Calu3 (cell line): ENCODE results near the gene FILIP1. TPM values are rescaled to one million over a fixed set of nuclear protein-coding genes. Genes with fewer than 3 reads are reported as not detected.

Experiments used
- BruUV-seq: library from RNA; stranded (reverse); fragments of 400-500 nt; replicated peaks from 2 replicates; lab custom pipeline; 2021; lab: Mats Ljungman, UMichigan
- CTCF ChIA-PET: fragments of 300-600 bp; sonication (Branson Sonifier 250); formaldehyde crosslinking; loops from one replicate; lab custom pipeline; 2022; ENCODE audit warnings: antibody characterized with exemption; lab: Charles Lee
- DNase-seq: peaks from one replicate; pipeline ENCODE4 v3.0.0; 2022
- H3K27ac Mint-ChIP-seq: one replicate; pipeline ENCODE4 v1.8.0; 2022; ENCODE audit warnings: mixed read lengths; ENCODE audit not compliant: unreplicated experiment
- H3K27me3 Mint-ChIP-seq: one replicate; pipeline ENCODE4 v1.8.0; 2022; ENCODE audit warnings: mixed read lengths; ENCODE audit not compliant: unreplicated experiment
- H3K36me3 Mint-ChIP-seq: one replicate; pipeline ENCODE4 v1.8.0; 2022; ENCODE audit warnings: mild to moderate bottlenecking, moderate library complexity, mixed read lengths; ENCODE audit not compliant: insufficient read depth, unreplicated experiment
- H3K4me1 Mint-ChIP-seq: one replicate; pipeline ENCODE4 v1.8.0; 2022; ENCODE audit warnings: mild to moderate bottlenecking, low read depth, mixed read lengths; ENCODE audit not compliant: unreplicated experiment
- H3K4me3 Mint-ChIP-seq: one replicate; pipeline ENCODE4 v1.8.0; 2022; ENCODE audit warnings: mild to moderate bottlenecking, low read depth, moderate library complexity, mixed read lengths; ENCODE audit not compliant: unreplicated experiment
- H3K9me3 Mint-ChIP-seq: one replicate; pipeline ENCODE4 v1.8.0; 2022; ENCODE audit warnings: low read depth, mixed read lengths; ENCODE audit not compliant: unreplicated experiment
- CTCF ChIP-seq: fragments of 200-600 bp; IDR thresholded peaks from one replicate; pipeline ENCODE4 v1.8.0; 2022; ENCODE audit warnings: antibody characterized with exemption; ENCODE audit not compliant: unreplicated experiment
- intact Hi-C: fragments of 100-400 bp; cut with micrococcal nuclease; formaldehyde crosslinking; loops from one replicate; pipeline ENCODE4 v1.10.0; 2022; ENCODE audit not compliant: unreplicated experiment
- total RNA-seq: library from RNA; stranded (reverse); gene quantifications from 2 replicates; pipeline ENCODE4 v1.2.3, GENCODE V29; 2022

Gene FILIP1
- total RNA-seq, 1 experiment from 2014 or later: not detected

DNA sequence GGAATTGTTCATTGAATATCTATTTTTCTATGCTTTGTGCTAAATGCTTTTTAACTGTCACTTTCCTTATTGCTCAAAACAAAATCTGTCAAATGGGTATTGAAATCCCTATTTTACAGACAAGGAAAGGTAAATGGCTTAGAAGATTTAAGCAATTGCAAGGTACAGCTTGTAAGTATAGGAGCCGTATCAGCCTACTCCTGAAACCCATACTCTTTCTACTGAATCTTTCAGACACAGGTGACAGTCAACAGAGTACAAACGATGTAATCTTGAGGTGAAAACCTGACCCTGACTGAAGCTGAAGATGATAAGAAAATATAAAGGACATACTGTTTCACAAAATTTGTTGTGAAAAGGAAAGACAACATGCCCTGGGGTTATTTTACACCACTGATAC is 243.0 kb downstream of the FILIP1 start:
- H3K4me1 Mint-ChIP-seq: no peaks in the 10 kb centered on the region

GRCh38 chr6:75249837-75250236 is 243.8 kb downstream of the FILIP1 start:
- BruUV-seq: no TSS peak
- H3K4me3 Mint-ChIP-seq: no peak overlapping the region
- TF ChIP-seq CTCF: no peak
- no peaks in the 10 kb centered on the region for H3K27me3 Mint-ChIP-seq
- H3K27ac Mint-ChIP-seq: no peak overlapping the region
- no peak for DNase-seq
- H3K9me3 Mint-ChIP-seq: no peaks in the 10 kb centered on the region
- CTCF ChIA-PET: interaction anchor here (0.6 kb wide), 1 partner anchor 508 kb away, joined by 4 read pairs; no protein-coding TSS in a partner anchor
- H3K36me3 Mint-ChIP-seq: peaks cover 6% of the 10 kb centered on the region
- no peaks in the 10 kb centered on the region for H3K4me1 Mint-ChIP-seq
- intact Hi-C loops: no loop called here

More for the DNA sequence above, 243.0 kb downstream of the FILIP1 start:
- H3K4me3 Mint-ChIP-seq: no peak overlapping the region
- intact Hi-C loops: no loop called here
- DNase-seq: no peak
- BruUV-seq: no TSS peak
- H3K9me3 Mint-ChIP-seq: no peaks in the 10 kb centered on the region
- H3K27me3 Mint-ChIP-seq: no peaks in the 10 kb centered on the region
- no peak overlapping the region for H3K27ac Mint-ChIP-seq
- CTCF ChIA-PET: no interaction called here
- TF ChIP-seq CTCF: no peak
- peaks cover 3% of the 10 kb centered on the region for H3K36me3 Mint-ChIP-seq

GRCh38 chr6:75246386-75246785 is 247.2 kb downstream of the FILIP1 start:
- no peak for DNase-seq
- no peaks in the 10 kb centered on the region for H3K9me3 Mint-ChIP-seq
- H3K27ac Mint-ChIP-seq: no peak overlapping the region
- BruUV-seq: no TSS peak
- TF ChIP-seq CTCF: no peak
- no peak overlapping the region for H3K4me3 Mint-ChIP-seq
- H3K27me3 Mint-ChIP-seq: no peaks in the 10 kb centered on the region
- CTCF ChIA-PET: no interaction called here
- peaks cover under 1% of the 10 kb centered on the region for H3K4me1 Mint-ChIP-seq
- intact Hi-C loops: no loop called here
- H3K36me3 Mint-ChIP-seq: peaks cover 33% of the 10 kb centered on the region

- Mint-ChIP-seq H3K9me3 (no peaks in the 10 kb centered on the region), H3K4me3 (peak overlapping the region; percentile 85), H3K27ac (peak overlapping the region; percentile 92), H3K36me3 (peaks cover 49% of the 10 kb centered on the region), H3K27me3 (no peaks in the 10 kb centered on the region), H3K4me1 (peaks cover 8% of the 10 kb centered on the region)
- TF ChIP-seq CTCF: no peak
- CTCF ChIA-PET: interaction anchor here (1.3 kb wide), 1 partner anchor 35 kb away, joined by 5 read pairs; no protein-coding TSS in a partner anchor
- BruUV-seq: TSS peak; percentile 98
- intact Hi-C loops: no loop called here
- no peak for DNase-seq
Measured at GRCh38 chr6:75244063-75244584, 249.5 kb downstream of the FILIP1 start.
